Osteoblast (primary cell): Measurements from ENCODE around the gene NTNG1. TPM values are rescaled to one million over a fixed set of nuclear protein-coding genes. Genes with fewer than 3 reads are reported as not detected.

Experiments used
- DNase-seq: peaks from one replicate; pipeline ENCODE4 v3.0.0; 2011; ENCODE audit warnings: low spot score, mixed read lengths; ENCODE audit not compliant: insufficient read length; ENCODE audit errors: missing footprints
- H2AFZ ChIP-seq: 2 replicates; pipeline ENCODE4 v1.6.0; 2011; ENCODE audit warnings: mild to moderate bottlenecking, low read length
- H3K27ac ChIP-seq: 2 replicates; pipeline ENCODE4 v1.5.1; 2011; ENCODE audit warnings: mild to moderate bottlenecking, low read depth, low read length, moderate library complexity
- H3K27me3 ChIP-seq: 2 replicates; pipeline ENCODE4 v1.6.0; 2012; ENCODE audit warnings: mild to moderate bottlenecking, control low read depth, inconsistent platforms, low read length, moderate library complexity; ENCODE audit not compliant: insufficient read depth
- H3K36me3 ChIP-seq: 2 replicates; pipeline ENCODE4 v1.5.1; 2011; ENCODE audit warnings: mild to moderate bottlenecking, low read length, control low read depth, moderate library complexity; ENCODE audit not compliant: insufficient read depth
- H3K4me1 ChIP-seq: 2 replicates; pipeline ENCODE4 v1.5.1; 2011; ENCODE audit warnings: mild to moderate bottlenecking, low read length, control low read depth, moderate library complexity; ENCODE audit not compliant: insufficient read depth
- H3K4me2 ChIP-seq: 2 replicates; pipeline ENCODE4 v1.6.0; 2011; ENCODE audit warnings: mild to moderate bottlenecking, low read length; ENCODE audit not compliant: insufficient read depth
- H3K4me3 ChIP-seq: fragments of 200-600 bp; sonication (generic); 3 replicates; pipeline ENCODE4 v1.5.1; 2012; ENCODE audit warnings: mild to moderate bottlenecking, low read length, inconsistent platforms; ENCODE audit not compliant: insufficient read depth
- H3K79me2 ChIP-seq: 2 replicates; pipeline ENCODE4 v1.6.0; 2012; ENCODE audit warnings: mild to moderate bottlenecking, low read length, control low read depth, inconsistent platforms; ENCODE audit not compliant: insufficient read depth
- H3K9me3 ChIP-seq: 2 replicates; pipeline ENCODE4 v1.5.1; 2011; ENCODE audit warnings: low read depth, low read length, control low read depth
- H4K20me1 ChIP-seq: 2 replicates; pipeline ENCODE4 v1.6.0; 2012; ENCODE audit warnings: mild to moderate bottlenecking, low read length, control low read depth; ENCODE audit not compliant: insufficient read depth
- CTCF ChIP-seq: IDR thresholded peaks from 2 replicates; pipeline ENCODE4 v1.5.1; 2011; ENCODE audit warnings: mild to moderate bottlenecking, low read depth, low read length, moderate library complexity; ENCODE audit errors: extremely low read depth
- total RNA-seq: library from RNA; depleted of rRNA; stranded (reverse); fragments of >200 nt; gene quantifications from 2 replicates; pipeline ENCODE4 v1.2.3, GENCODE V29; 2012

The NTNG1 gene
- total RNA-seq, 1 donor, result 3.6 TPM

GRCh38 chr1:107523736-107524135, 382.9 kb downstream of the NTNG1 start:
- H3K4me1 ChIP-seq, result no peaks in the 10 kb centered on the region
- no peaks in the 10 kb centered on the region for H3K9me3 ChIP-seq
- no peaks in the 10 kb centered on the region for H3K27me3 ChIP-seq
- no peak overlapping the region for H3K4me2 ChIP-seq
- no peak overlapping the region for H2AFZ ChIP-seq
- no peaks in the 10 kb centered on the region for H4K20me1 ChIP-seq
- H3K79me2 ChIP-seq, result no peaks in the 10 kb centered on the region
- no peak for TF ChIP-seq CTCF
- no peak for DNase-seq
- H3K4me3 ChIP-seq, result no peak overlapping the region
- no peak overlapping the region for H3K27ac ChIP-seq
- no peaks in the 10 kb centered on the region for H3K36me3 ChIP-seq

GRCh38 chr1:107524301-107524700, 383.5 kb downstream of the NTNG1 start:
- Histone ChIP-seq H3K4me1 (no peaks in the 10 kb centered on the region), H2AFZ (no peak overlapping the region), H3K27me3 (no peaks in the 10 kb centered on the region), H3K9me3 (no peaks in the 10 kb centered on the region), H3K4me2 (no peak overlapping the region), H3K4me3 (no peak overlapping the region), H3K36me3 (no peaks in the 10 kb centered on the region), H3K27ac (no peak overlapping the region), H3K79me2 (no peaks in the 10 kb centered on the region), H4K20me1 (no peaks in the 10 kb centered on the region)
- TF ChIP-seq CTCF, result no peak
- no peak for DNase-seq

- peak; percentile 23 for DNase-seq
- Histone ChIP-seq H3K4me3 (no peak overlapping the region), H3K36me3 (no peaks in the 10 kb centered on the region), H3K4me1 (no peaks in the 10 kb centered on the region), H3K9me3 (no peaks in the 10 kb centered on the region), H3K4me2 (no peak overlapping the region), H3K27ac (no peak overlapping the region), H3K79me2 (no peaks in the 10 kb centered on the region), H3K27me3 (no peaks in the 10 kb centered on the region), H2AFZ (no peak overlapping the region), H4K20me1 (no peaks in the 10 kb centered on the region)
- no peak for TF ChIP-seq CTCF
Observed at GRCh38 chr1:107525145-107525544, 384.3 kb downstream of the NTNG1 start.

GRCh38 chr1:107525961-107526360, 385.1 kb downstream of the NTNG1 start:
- H3K36me3 ChIP-seq, result no peaks in the 10 kb centered on the region
- no peak for DNase-seq
- no peaks in the 10 kb centered on the region for H4K20me1 ChIP-seq
- H3K9me3 ChIP-seq, result no peaks in the 10 kb centered on the region
- H3K79me2 ChIP-seq, result no peaks in the 10 kb centered on the region
- no peak overlapping the region for H3K4me3 ChIP-seq
- H3K27me3 ChIP-seq, result no peaks in the 10 kb centered on the region
- H3K4me2 ChIP-seq, result no peak overlapping the region
- H3K4me1 ChIP-seq, result no peaks in the 10 kb centered on the region
- H3K27ac ChIP-seq, result no peak overlapping the region
- H2AFZ ChIP-seq, result no peak overlapping the region
- no peak for TF ChIP-seq CTCF
